Measurements from ENCODE around the gene COL12A1. TPM values are rescaled to one million over a fixed set of nuclear protein-coding genes. Genes with fewer than 3 reads are reported as not detected.

COL12A1 gene
- total RNA-seq, 1 experiment from 2014 or later = 0.96 TPM

DNA sequence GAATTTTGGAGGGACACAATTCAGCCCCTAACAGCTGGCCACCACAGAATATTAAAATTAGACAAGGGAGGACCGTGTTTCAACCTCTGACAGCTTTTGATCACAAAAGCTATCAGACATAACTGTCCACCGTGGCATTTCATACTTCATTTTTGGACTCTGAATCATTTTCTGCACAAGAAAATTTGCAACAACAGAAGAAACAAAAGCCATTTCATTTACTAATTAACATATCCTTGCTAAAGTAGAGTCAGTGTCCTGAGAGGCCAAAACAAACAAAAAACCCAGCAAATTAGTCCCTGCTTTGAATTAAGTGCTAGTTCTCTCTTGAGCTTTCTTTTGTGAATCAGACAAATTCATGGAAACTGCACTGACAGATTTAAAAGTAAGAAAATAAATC is 17.6 kb upstream of the COL12A1 start:
- Histone ChIP-seq H4K91ac (ENCODE audit: insufficient read length, low read depth, low read length) (no peak overlapping the region), H3K23ac (ENCODE audit: insufficient read length, low read depth, low read length) (no peak overlapping the region), H3K4me1 (ENCODE audit: insufficient read depth, low read length) (no peaks in the 10 kb centered on the region; the same call in 1 of the 2 replicates), H2BK12ac (ENCODE audit: insufficient read length, low read depth, low read length) (no peak overlapping the region), H3K23me2 (ENCODE audit: insufficient read length, low read depth, low read length, poor library complexity, severe bottlenecking) (no peaks in the 10 kb centered on the region), H3K14ac (ENCODE audit: insufficient read depth, low read length) (no peak overlapping the region), H3K18ac (ENCODE audit: insufficient read length, low read depth, low read length) (no peak overlapping the region), H2BK20ac (ENCODE audit: low read depth, low read length, poor library complexity, severe bottlenecking) (no peak overlapping the region), H3K4me2 (ENCODE audit: insufficient read depth, insufficient read length, low read length) (no peak overlapping the region), H3K79me1 (ENCODE audit: insufficient read depth, low read depth, low read length, poor library complexity, severe bottlenecking) (no peaks in the 10 kb centered on the region), H2AFZ (ENCODE audit: low read length) (no peak overlapping the region), H3K56ac (ENCODE audit: insufficient read length, low read depth, low read length) (no peak overlapping the region), H4K5ac (ENCODE audit: insufficient read length, low read depth, low read length) (no peak overlapping the region), H3T11ph (ENCODE audit: low read length) (no peak overlapping the region), H2BK120ac (ENCODE audit: low read depth, low read length, poor library complexity, severe bottlenecking) (no peak overlapping the region), H2BK5ac (ENCODE audit: insufficient read length, low read length) (no peak overlapping the region), H3K79me2 (ENCODE audit: insufficient read depth, low read length) (no peaks in the 10 kb centered on the region), H2AK5ac (ENCODE audit: insufficient read length, low read length) (no peak overlapping the region), H3K9me3 (ENCODE audit: control insufficient read depth, low read depth, low read length) (no peaks in the 10 kb centered on the region), H3K27me3 (ENCODE audit: insufficient read depth, low read length) (no peaks in the 10 kb centered on the region), H4K20me1 (ENCODE audit: control insufficient read depth, insufficient read depth, insufficient read length) (no peaks in the 10 kb centered on the region), H3K27ac (ENCODE audit: insufficient read length, low read depth, low read length) (no peak overlapping the region), H4K8ac (replicated peaks; ENCODE audit: insufficient read length, low read depth, low read length) (no peak overlapping the region), H3K9ac (ENCODE audit: extremely low read depth, insufficient read length, low read length) (no peak overlapping the region), H3K4ac (ENCODE audit: low read depth, low read length) (no peak overlapping the region), H2BK15ac (ENCODE audit: low read depth, low read length) (no peak overlapping the region)
- no peaks in the 10 kb centered on the region for H3K27me3 Mint-ChIP-seq (ENCODE audit: low read depth)
- no peak overlapping the region for H3K27ac Mint-ChIP-seq
- no peaks in the 10 kb centered on the region for H3K9me3 Mint-ChIP-seq
- TF ChIP-seq, protein P1, sequence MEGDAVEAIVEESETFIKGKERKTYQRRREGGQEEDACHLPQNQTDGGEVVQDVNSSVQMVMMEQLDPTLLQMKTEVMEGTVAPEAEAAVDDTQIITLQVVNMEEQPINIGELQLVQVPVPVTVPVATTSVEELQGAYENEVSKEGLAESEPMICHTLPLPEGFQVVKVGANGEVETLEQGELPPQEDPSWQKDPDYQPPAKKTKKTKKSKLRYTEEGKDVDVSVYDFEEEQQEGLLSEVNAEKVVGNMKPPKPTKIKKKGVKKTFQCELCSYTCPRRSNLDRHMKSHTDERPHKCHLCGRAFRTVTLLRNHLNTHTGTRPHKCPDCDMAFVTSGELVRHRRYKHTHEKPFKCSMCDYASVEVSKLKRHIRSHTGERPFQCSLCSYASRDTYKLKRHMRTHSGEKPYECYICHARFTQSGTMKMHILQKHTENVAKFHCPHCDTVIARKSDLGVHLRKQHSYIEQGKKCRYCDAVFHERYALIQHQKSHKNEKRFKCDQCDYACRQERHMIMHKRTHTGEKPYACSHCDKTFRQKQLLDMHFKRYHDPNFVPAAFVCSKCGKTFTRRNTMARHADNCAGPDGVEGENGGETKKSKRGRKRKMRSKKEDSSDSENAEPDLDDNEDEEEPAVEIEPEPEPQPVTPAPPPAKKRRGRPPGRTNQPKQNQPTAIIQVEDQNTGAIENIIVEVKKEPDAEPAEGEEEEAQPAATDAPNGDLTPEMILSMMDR (conservative IDR thresholded peaks at IDR 0.05) = no peak
- peaks cover 17% of the 10 kb centered on the region in 2 experiments for H3K4me1 Mint-ChIP-seq
- no peak overlapping the region for H3K4me3 Mint-ChIP-seq
- DNase-seq = no peak
- no peaks in the 10 kb centered on the region for H3K36me3 Mint-ChIP-seq (ENCODE audit: insufficient read depth in 1 of 3, low read depth in 3 of 3)
- no CpG with 5 or more reads among the region's 2 CpGs for WGBS (ENCODE audit: extremely low coverage, insufficient read length, low lambda C conversion rate)

Measured in H9 (cell line).